Fibroblast of skin of right biceps (primary cell): ENCODE results near the gene COL4A4.
A peak's percentile ranks its signal among the peaks of the same experiment; 100 is the strongest.

ENCODE experiments used
- DNase-seq: peaks from one replicate; pipeline ENCODE4 v3.0.0-alpha.2; 2013

COL4A4 gene

DNA sequence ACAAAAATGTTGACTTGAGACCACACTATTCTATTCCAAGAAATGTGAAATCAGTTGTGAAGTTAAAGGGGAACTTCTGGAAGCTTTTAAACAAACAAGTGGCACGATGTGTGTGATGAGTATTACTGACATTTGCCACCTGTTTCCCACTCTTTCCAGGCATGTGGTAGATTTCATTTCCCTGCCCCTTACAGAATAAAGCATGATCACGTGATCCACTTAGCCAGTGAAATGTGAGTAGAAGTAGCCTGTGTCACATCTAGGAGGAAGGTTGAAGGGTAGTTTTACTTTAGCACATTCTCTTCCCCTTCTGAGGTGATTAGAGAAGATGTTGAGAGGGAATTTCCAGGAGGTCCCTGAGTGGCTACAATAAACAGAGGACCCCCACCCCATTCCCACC is 3.8 kb downstream of the COL4A4 start:
- DNase-seq = no peak

DNA sequence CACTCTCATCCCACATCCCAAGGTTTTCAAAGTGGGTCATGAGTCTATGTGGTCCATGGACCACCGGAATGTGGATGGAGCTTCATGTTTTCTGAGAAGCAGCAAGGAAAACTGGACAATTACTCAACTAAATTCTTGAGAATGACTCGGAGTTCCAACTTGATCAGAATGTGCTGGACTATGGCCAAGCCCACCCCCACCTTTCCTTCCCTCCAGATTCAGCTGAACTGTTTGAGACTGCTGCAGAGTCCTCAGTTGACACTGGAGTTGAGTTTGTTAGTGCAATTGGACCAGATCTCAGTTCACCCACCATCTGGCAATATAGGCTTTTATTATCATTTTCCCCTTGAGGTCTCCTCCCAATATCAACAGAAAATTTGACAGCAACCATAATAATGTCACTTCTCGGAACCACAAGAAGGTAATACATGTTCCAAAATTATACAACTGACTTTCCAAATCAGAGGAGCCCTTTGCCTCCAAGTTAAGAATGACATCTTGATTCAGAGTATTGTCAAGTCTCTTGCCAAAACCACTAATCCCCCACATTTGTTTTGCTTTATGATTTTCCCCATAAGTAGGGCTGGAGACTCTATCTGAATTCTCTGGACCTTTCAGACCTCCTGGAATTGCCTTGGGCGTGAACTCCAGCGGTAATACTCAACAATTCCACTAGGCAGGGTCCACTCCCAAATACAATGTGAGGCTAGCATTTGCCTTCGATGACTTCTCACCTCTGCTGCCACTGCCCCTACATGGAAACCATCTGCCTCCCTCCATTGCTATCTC is 8.8 kb downstream of the COL4A4 start:
- peak; percentile 88 for DNase-seq

DNA sequence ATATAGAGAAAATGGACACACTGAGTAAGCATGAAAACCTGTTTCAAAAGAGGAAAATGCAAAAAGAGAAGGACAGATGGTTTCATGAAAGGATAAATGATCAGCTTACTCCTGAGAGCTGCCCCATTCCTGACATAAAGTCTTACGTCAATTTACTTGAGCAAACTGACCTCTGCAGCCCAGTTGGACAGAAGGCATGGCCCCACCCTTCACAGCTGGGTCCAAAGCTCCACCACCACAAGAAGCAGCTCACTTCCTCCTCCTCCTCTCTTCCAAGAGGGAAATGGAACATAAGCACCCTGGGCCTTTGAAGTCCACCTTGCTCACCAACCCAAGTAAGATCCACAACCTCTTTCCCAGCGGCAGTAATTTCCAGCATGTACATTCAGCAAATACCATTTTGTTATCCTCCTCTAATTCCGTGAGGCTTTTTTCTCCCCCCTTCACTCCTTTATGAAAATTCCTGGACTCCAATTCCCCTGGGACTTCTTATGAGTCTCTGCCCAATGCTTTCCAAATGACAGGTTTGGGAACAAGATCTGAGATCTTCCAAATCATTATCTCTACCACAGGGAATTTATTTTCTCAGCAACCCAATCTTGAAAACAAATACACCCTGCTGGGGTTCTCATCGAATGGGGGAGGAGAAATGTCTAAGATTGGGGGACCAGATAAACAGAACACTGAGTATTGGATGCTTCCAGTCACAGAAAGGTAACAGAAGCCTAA is 10.1 kb downstream of the COL4A4 start:
- peak; percentile 12 for DNase-seq

DNA sequence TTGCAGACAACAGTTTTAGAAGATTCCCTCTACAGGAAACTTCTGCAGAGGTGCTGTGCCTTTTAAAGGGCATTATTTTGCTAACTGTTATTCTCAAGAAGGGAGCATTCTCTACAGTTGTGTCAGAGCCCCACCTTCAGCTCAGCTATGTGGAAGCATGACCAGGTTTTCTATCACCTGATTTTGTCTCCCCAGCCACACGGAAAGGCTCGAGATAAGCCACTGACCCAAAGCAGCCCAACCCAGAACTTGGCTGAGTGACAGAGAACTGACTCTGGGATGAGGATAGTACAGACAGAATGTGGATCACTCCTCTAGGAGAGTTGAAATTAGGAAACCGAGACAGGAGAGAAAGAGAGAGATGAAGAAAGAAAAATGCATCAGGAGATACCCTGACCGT is 10.7 kb downstream of the COL4A4 start:
- DNase-seq = no peak

DNA sequence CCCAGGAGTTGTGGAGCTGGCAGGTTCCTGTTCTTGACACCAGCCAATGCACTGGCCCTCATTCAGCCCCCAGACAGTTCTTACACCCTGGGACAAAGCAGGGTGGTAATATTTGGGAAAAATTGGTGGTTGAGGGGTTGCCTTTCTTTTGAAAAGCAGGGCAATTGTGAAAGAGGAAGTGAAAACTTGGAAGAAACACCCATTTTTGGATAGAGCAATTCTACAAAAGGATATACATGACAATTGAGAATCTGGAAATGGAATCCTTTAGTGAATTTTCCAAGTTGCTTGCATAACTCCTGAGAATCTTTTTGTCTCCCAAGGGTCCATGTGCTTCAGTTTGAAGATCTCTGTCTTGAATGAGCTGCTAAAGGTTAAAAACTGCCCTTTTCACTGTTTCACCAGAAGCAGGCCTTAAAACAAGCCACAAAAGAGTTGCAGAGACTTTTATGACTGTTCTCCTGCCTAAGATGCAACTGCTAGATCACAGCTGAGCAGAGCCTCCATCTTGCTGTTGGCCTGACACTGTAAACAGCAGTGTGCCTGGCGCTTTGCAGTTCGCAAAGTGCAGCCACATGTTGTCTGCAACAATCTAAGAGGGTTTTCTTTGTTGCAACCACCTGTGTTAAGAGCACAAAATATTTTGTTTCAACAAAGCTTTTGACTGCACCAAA is 11.8 kb downstream of the COL4A4 start:
- no peak for DNase-seq

GRCh38 chr2:227150222-227150936 is 13.6 kb downstream of the COL4A4 start:
- no peak for DNase-seq

DNA sequence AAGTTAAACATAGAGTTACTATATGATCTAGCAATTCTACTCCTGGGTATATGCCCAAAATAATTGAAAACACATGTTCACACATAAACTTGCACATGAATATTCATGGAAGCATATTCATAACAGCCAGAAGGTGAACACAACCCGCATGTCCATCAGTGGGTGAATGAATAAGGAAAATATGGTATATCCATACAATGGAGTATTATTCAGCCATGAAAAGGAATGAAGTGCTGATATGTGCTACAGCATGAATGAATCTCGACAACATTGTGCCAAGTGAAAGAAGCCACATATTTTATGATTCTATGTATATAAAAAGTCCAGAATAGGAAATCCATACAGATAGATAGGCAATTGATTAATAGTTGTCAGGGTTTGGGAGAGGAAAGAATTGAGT is 15.9 kb downstream of the COL4A4 start:
- no peak for DNase-seq

DNA sequence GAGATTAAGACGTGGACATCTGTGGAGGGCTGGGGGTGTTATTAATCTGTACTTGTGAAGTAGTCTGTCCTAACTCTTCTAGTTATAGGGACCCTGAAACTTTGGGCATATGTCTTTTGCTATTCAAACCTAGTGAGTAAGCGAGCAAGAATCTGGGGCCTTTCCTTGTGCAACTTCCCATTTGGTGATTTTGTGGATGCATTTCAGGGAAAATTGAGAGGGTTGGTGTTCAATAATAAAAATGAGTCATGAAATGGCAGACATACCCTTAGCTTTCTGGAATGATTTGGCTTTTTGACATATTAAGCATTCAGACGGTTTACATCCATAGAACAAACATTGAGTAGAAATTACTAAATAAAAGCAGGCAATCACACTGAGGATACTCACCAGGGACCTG is 17.0 kb downstream of the COL4A4 start:
- DNase-seq = peak; percentile 73

GRCh38 chr2:227146456-227146855 is 17.5 kb downstream of the COL4A4 start:
- no peak for DNase-seq

DNA sequence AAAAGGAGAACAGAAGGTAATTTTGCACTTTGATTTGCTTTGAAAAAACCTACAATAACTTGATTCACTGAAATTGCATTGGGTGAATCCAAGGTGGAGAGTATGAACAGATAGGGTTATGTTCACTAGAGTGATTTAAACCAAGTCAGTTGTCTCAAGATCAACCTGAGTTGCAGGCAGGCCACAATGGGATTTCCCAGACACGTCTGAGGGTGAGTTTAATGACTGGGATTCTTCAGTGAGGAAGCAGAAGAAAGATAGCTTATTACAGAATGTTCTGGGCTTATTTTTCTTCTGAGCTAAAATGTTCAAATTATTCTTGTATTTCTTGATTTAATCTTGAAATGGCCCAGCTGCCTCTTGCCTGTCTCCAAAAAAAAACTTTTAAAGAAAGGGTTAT is 20.1 kb downstream of the COL4A4 start:
- no peak for DNase-seq

- no peak for DNase-seq
Measured at GRCh38 chr2:227141301-227141700, 22.7 kb downstream of the COL4A4 start.

GRCh38 chr2:227134591-227134990 is 29.4 kb downstream of the COL4A4 start:
- DNase-seq = no peak

DNA sequence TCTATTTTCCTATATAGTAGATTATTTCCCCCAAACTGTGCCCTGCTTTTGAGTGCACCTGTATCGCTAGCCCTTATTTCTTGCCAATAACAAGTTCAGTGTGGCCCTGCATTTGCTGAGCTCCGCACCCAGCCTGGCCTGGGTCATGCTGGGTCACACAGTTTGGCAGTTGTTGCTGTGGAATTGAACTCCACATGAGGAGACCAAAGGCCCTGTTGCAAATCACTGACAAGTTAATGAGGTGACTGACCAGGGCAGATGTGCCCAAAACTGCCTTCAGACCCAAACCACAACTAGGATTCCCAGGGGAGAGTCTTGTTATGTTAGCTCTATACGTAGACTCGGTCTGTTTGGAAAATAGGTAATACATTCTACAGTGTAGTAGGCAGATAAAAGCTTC is 31.0 kb downstream of the COL4A4 start:
- no peak for DNase-seq

- no peak for DNase-seq
Measured at GRCh38 chr2:227130636-227131035, 33.4 kb downstream of the COL4A4 start.

DNA sequence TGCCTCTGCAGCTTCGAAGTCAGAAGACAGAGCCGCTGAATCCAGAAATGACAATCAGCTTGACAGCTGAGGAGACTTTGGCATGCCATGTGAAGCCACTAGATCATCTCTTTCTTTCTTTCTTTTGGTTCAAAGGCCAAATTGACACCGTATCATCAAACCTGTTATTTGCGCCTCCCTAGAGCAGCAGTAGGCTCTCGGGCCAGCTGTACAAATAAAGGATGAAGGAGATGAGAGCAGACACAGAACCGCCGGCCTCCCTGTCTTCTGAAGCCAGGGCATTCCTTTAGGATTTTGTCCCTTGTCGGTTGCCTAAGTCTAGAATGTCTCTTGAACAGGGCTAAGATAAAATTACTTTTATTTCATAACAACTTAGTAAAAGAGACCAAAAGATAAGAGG is 36.8 kb downstream of the COL4A4 start:
- DNase-seq = no peak

GRCh38 chr2:227125506-227125905 is 38.5 kb downstream of the COL4A4 start:
- DNase-seq = no peak

GRCh38 chr2:227124811-227125210 is 39.2 kb downstream of the COL4A4 start:
- DNase-seq = no peak

DNA sequence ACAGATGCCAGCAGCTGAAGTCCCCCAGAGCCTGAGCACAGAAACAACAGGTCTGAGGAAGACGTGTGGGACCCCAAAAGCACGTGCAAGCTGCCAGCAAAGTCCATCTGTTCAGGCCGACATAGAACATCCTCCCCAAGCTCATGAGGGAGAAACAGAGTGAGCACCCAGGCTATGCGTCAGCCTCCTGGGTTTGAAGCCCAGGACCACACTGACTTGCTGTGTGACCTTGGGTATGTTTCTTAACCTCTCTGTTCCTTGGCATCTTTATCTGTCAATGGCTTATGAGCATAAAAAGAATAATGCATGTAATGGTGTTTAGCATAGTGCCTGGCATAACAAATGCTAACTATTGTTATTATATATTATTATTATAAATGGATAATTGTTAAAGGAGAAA is 40.3 kb downstream of the COL4A4 start:
- DNase-seq = no peak

- no peak for DNase-seq
Measured at GRCh38 chr2:227118353-227118752, 45.7 kb downstream of the COL4A4 start.

- DNase-seq = no peak
Measured at GRCh38 chr2:227117852-227118251, 46.2 kb downstream of the COL4A4 start.

- no peak for DNase-seq
Measured at GRCh38 chr2:227117027-227117426, 47.0 kb downstream of the COL4A4 start.

- peak; percentile 43 for DNase-seq
Measured at GRCh38 chr2:227115761-227116160, 48.2 kb downstream of the COL4A4 start.
